Measurements from ENCODE around the gene PIGP.
"Not testable (repeated sequence)": the region's sequence is repeated elsewhere in the genome, so short reads cannot be mapped to it uniquely, and the experiment has no call there.

The PIGP gene

GRCh38 chr21:37076087-37076850 lies 3.4 kb upstream of the PIGP start:
- no peak for DNase-seq (ENCODE audit: low spot score)

GRCh38 chr21:37075214-37075770 lies 2.4 kb upstream of the PIGP start:
- DNase-seq (ENCODE audit: low spot score), result no peak

- DNase-seq (ENCODE audit: low spot score), result no peak
Measured at GRCh38 chr21:37074546-37074945, 1.7 kb upstream of the PIGP start.

- DNase-seq (ENCODE audit: low spot score), result no peak
Measured at GRCh38 chr21:37074197-37074510, 1.3 kb upstream of the PIGP start.

DNA sequence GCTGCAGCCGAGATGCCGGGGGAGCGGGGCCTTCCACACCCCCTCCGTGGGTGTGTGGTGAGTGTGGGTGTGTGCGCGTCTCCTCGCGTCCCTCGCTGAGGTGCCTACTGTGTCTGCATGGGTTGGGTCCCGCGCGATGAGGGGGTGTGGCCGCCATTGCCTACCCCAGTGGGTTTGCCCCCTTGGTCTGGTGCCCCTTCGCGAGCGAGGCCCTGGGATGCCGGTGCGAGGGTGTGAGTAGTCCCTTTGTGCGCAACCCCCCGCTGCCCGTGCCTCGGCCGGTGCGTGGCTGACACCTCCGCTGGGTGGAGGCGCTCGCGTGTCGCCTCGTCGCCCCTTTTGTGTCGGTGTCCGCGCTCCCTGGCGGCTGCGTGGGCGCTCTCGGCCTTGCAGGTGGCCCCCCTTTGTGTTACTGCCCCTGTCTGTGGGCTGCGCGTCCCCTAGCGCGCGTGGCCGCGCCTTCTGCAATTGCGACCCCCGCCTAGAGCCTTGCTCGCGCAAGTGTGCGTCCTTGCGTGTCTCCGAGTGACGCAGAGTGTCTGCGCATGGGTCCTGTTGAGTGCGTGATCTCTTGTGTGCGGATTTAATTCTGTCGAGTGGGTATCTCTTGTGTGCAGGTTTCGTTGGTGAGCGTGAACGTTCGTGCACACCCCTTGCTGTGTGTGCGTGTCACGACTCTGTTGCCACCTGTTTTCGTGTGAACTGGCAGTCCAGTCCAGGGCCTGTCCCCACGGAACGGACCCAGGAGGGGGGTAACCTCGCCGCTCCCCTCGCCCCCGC lies 736 bp upstream of the PIGP start:
- DNase-seq (ENCODE audit: low spot score), result peak; percentile 28

- DNase-seq (ENCODE audit: low spot score), result peak; percentile 63
Measured at GRCh38 chr21:37072274-37072987, 440 bp downstream of the PIGP start.

DNA sequence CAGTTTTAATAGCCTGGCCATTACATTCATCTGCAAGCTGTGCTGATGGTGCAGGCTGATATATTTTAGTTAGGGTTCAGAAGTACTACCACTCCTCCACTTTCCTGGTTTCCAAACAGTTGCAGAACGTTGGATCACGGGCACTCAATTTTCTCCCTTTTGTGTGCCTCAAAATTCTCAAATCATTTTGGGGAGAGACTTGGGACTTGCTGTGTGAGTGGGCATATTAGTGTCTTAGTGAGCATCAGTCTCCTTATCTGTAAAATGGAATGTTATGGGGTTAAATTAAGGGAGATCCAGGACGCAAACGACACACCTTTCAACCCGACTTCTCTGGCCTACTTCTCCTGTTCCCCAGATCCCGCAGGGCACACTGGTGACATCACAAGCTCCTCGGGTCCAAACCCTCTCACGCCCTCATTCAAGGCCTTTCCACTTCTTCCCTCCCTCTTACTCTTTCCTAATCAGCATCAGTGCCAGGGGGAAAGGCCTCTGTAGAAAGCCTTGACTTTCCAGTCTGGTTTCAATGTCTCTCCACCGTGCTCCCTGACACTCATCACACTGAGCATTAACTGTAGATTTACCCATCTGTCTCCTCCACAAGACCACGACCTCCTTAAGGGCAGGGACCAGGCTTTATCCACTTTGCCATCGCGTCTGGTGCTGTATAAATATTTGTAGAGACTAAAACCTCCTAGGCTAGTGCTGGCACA lies 1.2 kb downstream of the PIGP start:
- DNase-seq (ENCODE audit: low spot score), result no peak

DNA sequence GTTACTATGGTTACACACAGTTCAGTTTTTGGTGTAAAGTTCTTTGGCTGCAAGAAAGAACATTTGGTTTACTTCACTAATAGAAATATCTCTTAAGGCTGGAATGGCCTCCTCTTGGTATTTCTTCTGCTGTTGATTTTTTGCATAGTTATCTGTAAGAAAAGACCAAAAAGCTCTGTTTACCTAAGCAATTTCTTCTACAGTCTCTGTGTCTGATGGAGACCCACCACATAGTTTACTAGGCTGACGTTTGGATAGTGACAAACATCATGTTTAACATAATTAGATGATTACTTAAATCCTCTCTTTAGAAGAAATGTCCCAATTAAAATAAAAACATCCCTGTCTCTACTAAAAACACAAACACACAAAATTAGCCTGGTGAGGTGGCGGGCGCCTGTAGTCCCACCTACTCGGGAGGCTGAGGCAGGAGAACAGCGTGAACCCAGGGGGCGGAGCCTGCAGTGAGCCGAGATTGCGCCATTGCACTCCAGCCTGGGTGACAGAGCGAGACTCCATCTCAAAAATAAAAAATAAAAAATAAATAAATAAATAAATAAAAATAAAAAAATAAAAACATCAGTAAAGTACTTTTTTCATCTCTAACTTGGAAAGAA lies 7.2 kb downstream of the PIGP start:
- no peak for DNase-seq (ENCODE audit: low spot score)

GRCh38 chr21:37064841-37065240 lies 8.0 kb downstream of the PIGP start:
- DNase-seq (ENCODE audit: low spot score), result no peak

GRCh38 chr21:37063433-37063832 lies 9.4 kb downstream of the PIGP start:
- DNase-seq (ENCODE audit: low spot score), result no peak

DNA sequence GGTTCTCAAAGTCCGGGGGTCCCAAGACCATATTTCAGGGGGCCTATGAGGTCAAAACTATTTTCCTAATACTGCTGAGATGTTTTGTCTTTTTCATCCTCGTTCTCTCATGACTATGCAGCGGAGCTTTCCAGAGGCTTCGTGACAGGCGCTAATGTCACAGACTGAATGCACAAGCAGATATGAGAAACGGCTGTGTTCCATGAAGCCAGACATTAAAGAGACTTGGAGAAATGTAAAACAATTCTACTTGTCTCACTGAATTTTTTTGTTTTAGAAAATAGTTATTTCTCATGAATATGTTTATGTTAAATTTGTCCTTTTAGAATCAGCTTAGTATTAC lies 10.3 kb downstream of the PIGP start:
- no peak for DNase-seq (ENCODE audit: low spot score)

GRCh38 chr21:37061926-37062592 lies 10.8 kb downstream of the PIGP start:
- no peak for DNase-seq (ENCODE audit: low spot score)

DNA sequence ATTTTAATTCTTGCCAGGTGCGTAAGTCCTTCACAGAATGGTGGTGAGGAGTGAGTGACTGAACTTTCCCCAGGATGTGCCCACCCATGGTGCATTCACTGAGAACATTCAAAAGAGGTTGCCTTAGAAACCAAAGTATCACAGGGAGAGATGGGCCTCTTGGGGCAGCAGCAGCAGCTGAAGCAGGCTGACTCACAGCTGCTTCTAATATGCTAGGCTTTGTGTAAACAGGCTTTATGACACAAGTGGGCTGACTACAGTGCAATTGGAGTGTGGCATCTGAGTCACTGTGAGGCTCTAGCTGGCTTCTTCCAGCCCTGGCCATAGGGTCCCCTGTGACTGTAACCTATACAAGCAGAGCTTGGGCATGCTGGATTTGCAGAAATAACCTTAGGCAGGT lies 12.6 kb downstream of the PIGP start:
- DNase-seq (ENCODE audit: low spot score), result no peak

- no peak for DNase-seq (ENCODE audit: low spot score)
Measured at GRCh38 chr21:37059181-37059580, 13.7 kb downstream of the PIGP start.

- no peak for DNase-seq (ENCODE audit: low spot score)
Measured at GRCh38 chr21:37058261-37058660, 14.6 kb downstream of the PIGP start.

DNA sequence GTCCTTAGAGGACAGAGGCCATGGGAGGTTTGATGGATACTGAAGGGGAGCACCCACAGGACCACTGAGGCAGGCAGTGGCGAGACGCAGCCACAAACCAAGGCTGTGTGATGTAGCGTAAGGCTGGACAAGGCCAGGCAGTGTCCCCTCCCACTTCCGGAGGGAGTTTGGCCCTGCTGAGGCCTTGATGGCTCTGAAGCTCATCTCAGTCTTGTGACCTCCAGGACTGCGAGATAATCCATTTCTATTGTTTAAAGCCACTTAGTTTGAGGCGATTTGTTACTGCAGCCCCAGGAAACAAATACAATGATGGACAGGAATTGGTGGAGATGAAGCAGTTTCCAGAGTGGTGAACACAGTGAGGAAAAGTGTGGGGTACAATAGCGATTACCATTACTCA lies 15.3 kb downstream of the PIGP start:
- no peak for DNase-seq (ENCODE audit: low spot score)

- no peak for DNase-seq (ENCODE audit: low spot score)
Measured at GRCh38 chr21:37055271-37055855, 17.5 kb downstream of the PIGP start.

DNA sequence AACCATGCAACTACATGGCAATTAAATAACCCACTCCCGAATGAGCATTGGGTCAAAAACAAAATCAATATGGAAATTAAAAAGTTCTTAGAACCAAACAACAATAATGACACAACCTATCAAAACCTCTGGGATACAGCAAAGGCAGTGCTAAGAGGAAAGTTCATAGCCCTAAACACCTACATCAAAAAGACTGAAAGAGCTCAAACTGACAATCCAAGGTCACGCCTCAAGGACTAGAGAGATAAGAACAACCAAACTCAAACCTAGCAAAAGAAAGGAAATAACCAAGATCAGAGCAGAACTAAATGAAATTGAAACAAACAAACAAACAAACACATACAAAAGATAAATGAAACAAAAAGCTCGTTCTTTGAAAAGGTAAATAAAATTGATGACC lies 23.1 kb downstream of the PIGP start:
- DNase-seq (ENCODE audit: low spot score), result not testable (repeated sequence)

- no peak for DNase-seq (ENCODE audit: low spot score)
Measured at GRCh38 chr21:37047079-37047478, 25.8 kb downstream of the PIGP start.

DNA sequence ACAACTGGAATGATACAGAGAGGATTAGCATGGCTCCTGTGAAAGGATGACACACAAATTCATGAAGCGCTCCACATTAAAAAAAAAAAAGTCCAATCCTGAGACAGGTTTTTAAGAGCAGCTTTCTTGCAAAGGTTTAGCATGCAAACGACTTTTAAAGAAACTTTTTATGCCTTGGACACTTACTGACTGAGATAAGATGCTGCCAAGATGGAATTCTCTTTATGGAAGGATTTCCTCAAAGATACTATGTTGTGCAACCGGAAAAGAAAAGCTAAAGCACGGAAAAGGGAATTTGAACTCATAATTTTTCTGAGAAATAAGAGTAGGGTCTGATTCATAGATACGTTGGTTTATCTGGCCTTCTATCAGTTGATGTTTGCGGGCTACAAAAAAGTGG lies 27.3 kb downstream of the PIGP start:
- DNase-seq (ENCODE audit: low spot score), result no peak

GRCh38 chr21:37045149-37045548 lies 27.7 kb downstream of the PIGP start:
- no peak for DNase-seq (ENCODE audit: low spot score)

Measured in hematopoietic multipotent progenitor cell treated with erythropoietin and hydrocortisone succinate and interleukin-3 and kit ligand, for 15 days (in vitro differentiated cells).